T-helper 17 cell (primary cell): ENCODE measurements around the gene SLC10A4. TPM values are rescaled to one million over a fixed set of nuclear protein-coding genes. Genes with fewer than 3 reads are reported as not detected.

ENCODE experiments used
- ATAC-seq: fragments of 150-1000 bp; cut with Tn5 transposase; 2 replicates; pipeline ENCODE4 v1.10.0; 2021; ENCODE audit warnings: mild to moderate bottlenecking, moderate library complexity
- DNase-seq, 3 donors: peaks; one replicate each; pipeline versions ENCODE4 v3.0.0 to v3.0.0-alpha.2; 2020 to 2021
- H3K9me3 ChIP-seq: one replicate; pipeline ENCODE4 v1.7.0; 2013; ENCODE audit warnings: low read length, mild to moderate bottlenecking; ENCODE audit not compliant: control insufficient read depth, poor library complexity, severe bottlenecking
- H3K27ac Mint-ChIP-seq: one replicate; pipeline ENCODE4 v1.8.0; 2022; ENCODE audit warnings: mild to moderate bottlenecking, moderate library complexity, mixed read lengths
- H3K27me3 Mint-ChIP-seq: one replicate; pipeline ENCODE4 v1.8.0; 2022; ENCODE audit warnings: mixed read lengths
- H3K36me3 Mint-ChIP-seq: one replicate; pipeline ENCODE4 v1.8.0; 2022; ENCODE audit warnings: low read depth, mixed read lengths
- H3K4me1 Mint-ChIP-seq: one replicate; pipeline ENCODE4 v1.8.0; 2022; ENCODE audit warnings: mild to moderate bottlenecking, mixed read lengths
- H3K4me3 Mint-ChIP-seq: one replicate; pipeline ENCODE4 v1.8.0; 2022; ENCODE audit warnings: mild to moderate bottlenecking, moderate library complexity, mixed read lengths
- total RNA-seq, 4 donors: library from RNA in 2 of 4; stranded (reverse) in 2 of 4; gene quantifications; one replicate each; pipeline ENCODE4 v1.2.3 and lab custom pipeline; 2022 to 2026

SLC10A4 gene
- total RNA-seq, 2 donors from 2014 or later = not detected

DNA sequence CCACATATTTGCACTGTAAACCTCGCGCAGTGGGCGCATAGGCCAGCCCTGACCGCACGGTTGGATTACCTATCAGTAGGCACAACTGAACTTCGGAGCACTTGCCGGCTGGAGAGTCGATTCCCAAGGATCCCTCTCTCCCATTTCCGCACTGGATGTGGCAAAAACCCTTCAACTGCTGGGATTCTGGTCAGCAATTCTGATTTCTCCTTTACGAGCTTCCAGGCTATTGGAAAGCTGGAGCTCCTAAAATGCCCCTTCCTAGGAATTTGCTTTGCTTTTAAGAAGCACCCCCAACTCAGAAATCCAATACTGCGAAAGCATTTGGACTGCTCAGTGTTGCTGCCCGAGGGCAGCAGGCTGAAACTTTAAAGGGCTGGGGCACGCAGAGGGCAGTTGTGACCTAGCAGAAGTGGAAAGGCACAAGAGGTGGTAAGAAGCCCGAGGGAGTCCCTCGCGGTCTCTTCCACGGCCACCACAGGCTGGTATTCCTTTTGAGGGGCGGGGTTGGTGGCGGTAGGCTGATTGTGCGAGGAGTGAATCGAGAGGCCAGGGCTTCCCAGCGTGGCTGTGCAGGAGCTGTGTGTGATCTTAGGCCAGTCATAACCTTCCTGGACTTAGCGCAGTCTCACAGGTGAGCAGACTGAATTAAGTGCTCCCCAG is 8.5 kb downstream of the SLC10A4 start:
- H3K9me3 ChIP-seq = no peaks in the 10 kb centered on the region
- peak overlapping the region; percentile 36 for H3K4me3 Mint-ChIP-seq
- H3K27me3 Mint-ChIP-seq = peaks cover 38% of the 10 kb centered on the region
- H3K4me1 Mint-ChIP-seq = peaks cover 3% of the 10 kb centered on the region
- no peak for DNase-seq
- no peak for ATAC-seq
- no peaks in the 10 kb centered on the region for H3K36me3 Mint-ChIP-seq
- no peak overlapping the region for H3K27ac Mint-ChIP-seq

DNA sequence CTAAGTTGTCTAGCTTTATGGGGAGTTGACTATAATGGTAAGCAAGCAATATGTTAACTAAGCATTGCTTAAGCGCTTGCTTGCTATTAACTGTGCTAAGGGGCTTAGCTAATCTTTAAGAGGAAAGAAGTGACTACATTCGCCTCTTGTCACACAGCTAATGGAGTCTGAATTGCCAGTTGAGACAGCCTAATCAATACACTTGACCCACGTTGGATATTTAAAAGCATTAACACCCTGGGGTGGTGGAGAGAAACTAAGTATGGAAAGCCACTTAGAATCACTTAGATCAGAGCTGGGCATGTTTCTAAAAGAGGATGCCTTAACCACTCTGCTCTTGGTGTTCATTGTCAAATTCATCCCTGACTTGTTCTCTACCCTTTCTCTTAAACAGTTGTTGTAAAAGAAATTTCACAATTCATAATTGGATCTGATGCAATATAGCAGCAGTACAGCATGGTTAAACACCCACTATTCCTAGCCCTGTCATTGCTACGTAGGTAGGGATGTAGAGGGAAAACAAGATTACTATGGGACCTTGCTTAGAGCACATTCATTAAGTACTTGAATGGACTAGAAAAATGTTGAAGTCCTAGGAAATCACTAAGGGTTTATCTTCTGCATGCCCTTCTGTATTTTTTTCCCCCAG is 10.4 kb downstream of the SLC10A4 start:
- no peaks in the 10 kb centered on the region for H3K9me3 ChIP-seq
- ATAC-seq (no peak), DNase-seq (no peak)
- peak overlapping the region; percentile 51 for H3K27ac Mint-ChIP-seq
- H3K36me3 Mint-ChIP-seq = peaks cover under 1% of the 10 kb centered on the region
- peaks cover 23% of the 10 kb centered on the region for H3K27me3 Mint-ChIP-seq
- no peak overlapping the region for H3K4me3 Mint-ChIP-seq
- peaks cover 3% of the 10 kb centered on the region for H3K4me1 Mint-ChIP-seq

DNA sequence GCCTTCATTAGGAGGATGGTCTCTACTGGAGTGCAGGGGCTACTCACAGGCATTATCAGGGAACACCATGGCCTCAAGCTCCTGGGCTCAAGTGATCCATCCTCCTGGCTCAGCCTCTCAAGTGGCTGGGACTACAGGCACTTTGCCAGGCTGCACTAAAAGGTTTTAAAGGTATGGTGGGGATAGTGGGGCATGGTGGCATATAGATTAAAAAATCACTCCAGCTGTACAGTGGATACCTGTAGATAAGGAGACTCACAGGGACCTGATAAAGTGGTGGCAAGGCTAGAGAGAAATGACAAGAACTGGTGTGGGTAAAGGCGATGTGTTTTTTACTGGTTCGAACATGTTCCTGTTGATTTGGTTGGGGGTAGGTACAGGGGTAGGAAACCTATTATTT is 12.8 kb downstream of the SLC10A4 start:
- Mint-ChIP-seq H3K4me3 (peak overlapping the region; percentile 36), H3K36me3 (peaks cover 2% of the 10 kb centered on the region), H3K27ac (no peak overlapping the region), H3K27me3 (peaks cover 14% of the 10 kb centered on the region), H3K4me1 (peaks cover 3% of the 10 kb centered on the region)
- no peaks in the 10 kb centered on the region for H3K9me3 ChIP-seq
- ATAC-seq = no peak
- no peak for DNase-seq

DNA sequence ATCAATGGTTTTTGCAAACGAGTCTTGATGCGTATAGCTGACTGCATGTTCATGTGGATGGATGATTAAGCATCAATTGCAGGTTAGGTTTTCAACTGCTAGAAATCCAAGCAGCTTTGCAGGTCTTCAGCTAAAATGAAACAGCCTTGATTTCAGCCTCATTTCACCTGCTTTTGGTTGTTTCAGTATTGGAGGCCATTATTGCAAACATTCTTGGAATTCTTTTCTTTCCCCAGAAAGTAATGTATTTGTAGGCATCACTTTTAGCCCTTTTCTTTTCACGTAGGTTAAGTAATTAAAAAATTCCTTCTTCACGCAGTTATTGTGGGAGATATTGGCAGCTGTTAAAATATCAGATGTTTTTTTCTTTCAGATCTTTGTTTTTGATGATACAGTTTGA is 15.8 kb downstream of the SLC10A4 start:
- DNase-seq = no peak
- no peak for ATAC-seq
- no peaks in the 10 kb centered on the region for H3K9me3 ChIP-seq
- H3K4me3 Mint-ChIP-seq = no peak overlapping the region
- peaks cover 3% of the 10 kb centered on the region for H3K4me1 Mint-ChIP-seq
- peaks cover 2% of the 10 kb centered on the region for H3K36me3 Mint-ChIP-seq
- H3K27ac Mint-ChIP-seq = peak overlapping the region; percentile 14
- H3K27me3 Mint-ChIP-seq = no peaks in the 10 kb centered on the region

DNA sequence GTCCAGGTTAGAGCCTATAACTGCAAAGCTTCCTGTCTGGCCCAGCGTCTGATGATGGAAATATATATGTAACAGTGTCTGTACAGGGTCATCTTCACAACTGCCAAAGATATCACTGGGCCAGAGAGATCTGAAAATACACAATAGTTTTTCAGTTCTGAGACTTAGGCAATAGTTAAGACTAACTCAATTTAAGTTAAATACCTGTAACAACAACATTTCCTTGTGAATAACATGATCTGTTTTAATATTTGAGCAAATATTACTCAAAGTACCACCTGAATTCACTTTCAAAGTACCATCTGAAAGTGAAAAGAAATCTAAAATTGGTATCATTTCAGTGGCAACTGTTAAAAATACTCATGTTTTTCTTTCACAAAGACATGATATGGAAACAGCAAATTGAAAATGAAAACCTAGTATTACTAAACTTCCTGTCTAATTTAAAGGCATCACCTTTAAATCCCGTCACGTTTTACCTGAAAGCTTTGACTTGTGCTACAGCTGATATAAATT is 16.5 kb downstream of the SLC10A4 start:
- peak overlapping the region; percentile 14 for H3K27ac Mint-ChIP-seq
- H3K9me3 ChIP-seq = no peaks in the 10 kb centered on the region
- no peak for DNase-seq
- H3K36me3 Mint-ChIP-seq = peaks cover 2% of the 10 kb centered on the region
- H3K4me1 Mint-ChIP-seq = peaks cover 3% of the 10 kb centered on the region
- ATAC-seq = no peak
- H3K4me3 Mint-ChIP-seq = no peak overlapping the region
- H3K27me3 Mint-ChIP-seq = no peaks in the 10 kb centered on the region

DNA sequence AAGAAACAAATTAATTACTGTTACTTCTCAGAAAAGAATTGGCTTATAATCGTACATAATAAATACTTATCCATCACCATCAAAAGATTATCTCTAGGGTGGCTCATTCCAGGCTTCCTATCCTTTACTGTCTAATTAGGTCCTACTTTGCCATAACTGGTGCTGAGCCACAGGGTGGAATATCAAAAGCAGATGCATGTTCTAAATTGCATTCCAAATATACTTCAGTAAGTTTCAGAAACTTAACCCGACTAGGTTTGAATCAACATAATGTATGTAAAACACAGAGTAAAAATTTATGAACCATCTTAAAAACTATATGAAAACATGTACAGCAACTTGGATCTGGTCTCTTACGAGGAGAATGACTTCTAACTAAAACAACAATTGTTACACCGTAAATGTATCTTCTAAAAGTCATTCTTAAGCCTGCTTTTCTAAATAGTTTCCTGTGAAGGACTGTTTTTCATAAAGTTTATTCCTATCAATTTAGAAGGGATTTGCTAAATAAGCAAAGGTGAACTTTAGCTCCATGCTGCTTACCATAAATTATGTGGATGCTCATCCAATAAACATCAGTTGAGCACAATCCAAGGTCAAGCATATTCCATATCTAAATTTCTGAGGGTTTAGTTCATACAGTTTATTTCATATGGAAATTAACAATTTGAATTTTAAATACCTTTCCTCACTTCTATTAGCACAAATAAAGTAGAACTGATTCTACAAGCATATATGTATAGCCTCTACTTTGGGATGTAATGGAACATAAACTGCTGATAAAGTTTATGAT is 20.3 kb downstream of the SLC10A4 start:
- peaks cover 6% of the 10 kb centered on the region for H3K36me3 Mint-ChIP-seq
- H3K27ac Mint-ChIP-seq = no peak overlapping the region
- no peak for ATAC-seq
- H3K9me3 ChIP-seq = no peaks in the 10 kb centered on the region
- no peak for DNase-seq
- peaks cover 4% of the 10 kb centered on the region for H3K4me1 Mint-ChIP-seq
- H3K27me3 Mint-ChIP-seq = no peaks in the 10 kb centered on the region
- H3K4me3 Mint-ChIP-seq = no peak overlapping the region

DNA sequence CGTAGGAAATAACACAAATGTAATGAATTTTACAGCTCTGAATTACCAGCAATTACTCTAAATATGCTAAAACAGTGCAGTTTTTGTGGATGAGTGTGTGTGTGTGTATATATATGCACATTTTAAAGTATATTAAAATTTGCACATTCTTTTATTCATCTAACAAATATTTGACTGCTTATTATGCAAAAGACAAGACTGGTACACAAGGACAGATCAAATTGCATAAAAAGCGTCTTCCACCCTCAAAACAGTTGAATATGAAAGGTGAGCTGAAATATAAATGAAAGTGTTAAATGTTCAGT is 20.8 kb downstream of the SLC10A4 start:
- Mint-ChIP-seq H3K4me1 (peaks cover 4% of the 10 kb centered on the region), H3K4me3 (no peak overlapping the region), H3K27ac (no peak overlapping the region), H3K36me3 (peaks cover 4% of the 10 kb centered on the region), H3K27me3 (no peaks in the 10 kb centered on the region)
- DNase-seq (no peak), ATAC-seq (no peak)
- H3K9me3 ChIP-seq = no peaks in the 10 kb centered on the region

DNA sequence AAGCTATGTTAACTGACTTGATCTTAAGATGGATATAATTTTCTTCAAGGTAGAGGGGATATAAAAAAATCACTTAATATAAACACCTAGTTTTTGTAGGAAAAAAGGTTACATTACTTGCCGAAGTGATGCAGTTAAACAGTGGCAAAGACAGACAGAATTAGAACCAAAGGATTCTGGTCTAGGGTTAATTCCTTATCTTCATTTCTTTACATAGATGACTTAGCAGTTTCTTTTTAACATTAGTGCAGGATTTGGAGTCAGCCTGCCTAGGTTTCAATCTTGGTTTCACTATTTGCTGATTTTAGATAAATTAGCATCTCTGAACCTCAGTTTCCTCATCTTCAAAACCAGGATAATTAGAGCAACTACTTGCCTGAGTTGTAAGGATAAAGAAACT is 21.2 kb downstream of the SLC10A4 start:
- no peak overlapping the region for H3K27ac Mint-ChIP-seq
- H3K9me3 ChIP-seq = no peaks in the 10 kb centered on the region
- no peaks in the 10 kb centered on the region for H3K27me3 Mint-ChIP-seq
- no peak overlapping the region for H3K4me3 Mint-ChIP-seq
- ATAC-seq (no peak), DNase-seq (no peak)
- peaks cover 4% of the 10 kb centered on the region for H3K4me1 Mint-ChIP-seq
- peaks cover 4% of the 10 kb centered on the region for H3K36me3 Mint-ChIP-seq

DNA sequence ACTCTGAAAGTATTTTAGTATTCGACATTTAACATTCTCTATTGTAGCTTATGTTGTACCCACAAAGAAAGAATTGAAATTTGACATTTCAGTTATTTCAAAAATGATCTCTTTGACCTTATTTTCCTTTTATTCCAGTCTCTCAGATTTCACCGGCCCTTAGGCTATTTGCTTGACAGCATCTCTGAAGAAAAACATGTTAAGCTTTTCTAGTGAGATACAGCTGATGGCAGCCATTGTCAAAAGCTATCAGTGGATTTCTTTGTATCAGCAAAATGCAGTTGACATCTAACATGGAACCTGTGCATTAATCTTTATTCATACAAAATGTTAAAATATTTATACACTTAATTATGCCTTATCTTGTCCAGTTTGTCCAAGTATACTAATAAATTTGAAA is 23.6 kb downstream of the SLC10A4 start:
- Mint-ChIP-seq H3K36me3 (peaks cover 6% of the 10 kb centered on the region), H3K27ac (no peak overlapping the region), H3K27me3 (no peaks in the 10 kb centered on the region), H3K4me3 (no peak overlapping the region), H3K4me1 (peaks cover 4% of the 10 kb centered on the region)
- DNase-seq (no peak), ATAC-seq (no peak)
- no peaks in the 10 kb centered on the region for H3K9me3 ChIP-seq

DNA sequence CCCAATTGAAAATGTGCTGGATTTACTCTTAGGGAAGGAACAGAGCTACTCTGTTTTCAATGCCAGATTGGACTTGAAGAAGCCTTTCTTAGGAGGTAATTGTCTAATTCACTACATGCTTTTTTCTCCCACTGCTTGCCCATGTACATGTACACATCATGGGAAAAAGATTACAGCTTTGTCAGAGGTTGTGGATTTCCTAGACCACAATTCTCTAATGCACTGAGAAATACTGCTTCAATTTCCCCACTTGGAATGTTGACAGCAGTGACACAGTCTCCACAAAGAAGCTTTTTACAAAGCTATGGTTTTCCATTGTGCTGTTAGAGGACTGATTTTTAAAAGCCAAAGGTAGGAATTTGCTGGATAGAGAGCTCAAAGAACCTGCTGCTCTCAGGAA is 26.4 kb downstream of the SLC10A4 start:
- Mint-ChIP-seq H3K4me1 (peaks cover 4% of the 10 kb centered on the region), H3K27me3 (no peaks in the 10 kb centered on the region), H3K36me3 (peaks cover 6% of the 10 kb centered on the region), H3K27ac (no peak overlapping the region), H3K4me3 (no peak overlapping the region)
- H3K9me3 ChIP-seq = no peaks in the 10 kb centered on the region
- no peak for ATAC-seq
- DNase-seq = no peak

DNA sequence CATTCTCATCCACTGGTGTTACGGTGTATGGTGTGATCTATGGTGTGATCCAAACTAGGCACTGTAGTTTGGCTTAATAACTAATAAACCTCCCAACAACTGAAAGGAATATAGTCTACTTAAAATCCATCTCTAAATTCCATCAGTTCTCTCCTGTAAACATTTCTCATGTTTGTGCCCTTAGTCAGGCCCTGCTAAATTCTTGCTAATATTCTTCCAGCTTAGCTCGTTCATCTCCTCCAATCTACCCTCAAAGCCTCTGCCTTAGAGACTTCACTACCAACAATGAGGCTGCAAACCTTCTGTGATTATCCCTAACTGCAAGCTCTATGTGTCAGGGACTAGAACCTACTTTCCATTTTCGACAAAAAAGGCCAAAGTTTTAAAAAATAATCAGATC is 35.0 kb downstream of the SLC10A4 start:
- peaks cover 25% of the 10 kb centered on the region for H3K36me3 Mint-ChIP-seq
- DNase-seq (no peak), ATAC-seq (no peak)
- H3K4me1 Mint-ChIP-seq = peaks cover 10% of the 10 kb centered on the region
- H3K9me3 ChIP-seq = no peaks in the 10 kb centered on the region
- H3K27ac Mint-ChIP-seq = peak overlapping the region; percentile 34
- H3K27me3 Mint-ChIP-seq = no peaks in the 10 kb centered on the region
- no peak overlapping the region for H3K4me3 Mint-ChIP-seq

DNA sequence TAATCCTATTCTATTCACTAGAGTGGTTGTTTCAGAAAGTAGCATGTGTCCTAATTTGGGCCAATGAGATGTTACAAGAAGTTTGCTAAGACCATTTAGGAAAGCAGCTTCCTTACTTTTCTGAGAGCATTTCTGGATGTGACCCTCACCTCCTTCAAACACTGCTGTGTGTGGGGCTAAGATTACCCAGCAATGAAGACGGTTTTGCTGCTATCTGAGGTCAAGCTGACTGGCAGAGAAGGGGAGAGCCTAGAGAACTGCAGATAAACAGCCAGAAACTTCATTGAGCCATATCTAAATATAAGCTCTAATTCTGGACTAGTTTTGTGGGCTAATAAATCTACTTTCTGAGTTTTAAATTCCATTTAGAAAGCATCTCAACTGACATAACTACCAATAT is 43.3 kb downstream of the SLC10A4 start:
- Mint-ChIP-seq H3K4me1 (peaks cover 8% of the 10 kb centered on the region), H3K4me3 (no peak overlapping the region), H3K27ac (no peak overlapping the region), H3K36me3 (peaks cover 31% of the 10 kb centered on the region), H3K27me3 (no peaks in the 10 kb centered on the region)
- H3K9me3 ChIP-seq = no peaks in the 10 kb centered on the region
- DNase-seq (no peak), ATAC-seq (no peak)

DNA sequence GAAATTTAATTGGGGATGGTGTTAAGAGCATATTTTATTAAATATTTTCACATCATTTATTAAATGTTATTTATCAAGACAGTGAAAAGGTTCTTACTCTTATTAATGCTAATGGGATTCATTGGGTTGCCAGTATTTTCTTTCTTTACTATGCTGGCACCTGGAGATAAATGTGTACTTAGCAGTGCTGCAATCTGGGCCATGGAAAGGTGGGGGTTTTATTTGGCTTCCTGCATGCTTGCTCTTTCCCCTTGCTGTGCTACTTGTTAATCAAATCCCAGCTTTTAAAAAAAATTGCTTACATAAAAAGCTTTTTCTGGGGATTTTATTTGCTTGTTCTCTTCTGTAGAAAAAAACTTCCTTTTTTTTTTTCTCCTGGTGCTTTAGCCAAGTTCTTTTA is 55.2 kb downstream of the SLC10A4 start:
- Mint-ChIP-seq H3K4me3 (no peak overlapping the region), H3K36me3 (peaks cover 9% of the 10 kb centered on the region), H3K4me1 (peaks cover 8% of the 10 kb centered on the region), H3K27me3 (no peaks in the 10 kb centered on the region), H3K27ac (no peak overlapping the region)
- ATAC-seq (no peak), DNase-seq (no peak)
- H3K9me3 ChIP-seq = no peaks in the 10 kb centered on the region
